Endothelial cell of umbilical vein (primary cell): Measurements from ENCODE around the gene PPM1M. TPM values are rescaled to one million over a fixed set of nuclear protein-coding genes. Genes with fewer than 3 reads are reported as not detected.

Source experiments
- BruUV-seq: library from RNA; stranded (reverse); fragments of 400-500 nt; replicated peaks from 2 replicates; lab custom pipeline; 2021; lab: Mats Ljungman, UMichigan
- CTCF ChIA-PET: fragments of 300-600, 350-600 bp; sonication (Branson Sonifier 250); formaldehyde crosslinking; loops from one replicate; lab custom pipeline; 2021; ENCODE audit warnings: antibody characterized with exemption, inconsistent platforms; lab: Charles Lee
- POLR2A ChIA-PET: fragments of 300-600, 350-600 bp; sonication (Branson Sonifier 250); formaldehyde crosslinking; loops from one replicate; lab custom pipeline; 2021; ENCODE audit warnings: antibody characterized with exemption, inconsistent platforms; lab: Charles Lee
- DNase-seq: peaks from one replicate; pipeline ENCODE4 v3.0.0-alpha.2; 2011; ENCODE audit warnings: low read depth, low spot score
- FAIRE-seq: peaks from 2 replicates; lab custom pipeline; 2011; peaks lifted over from hg19 to GRCh38; lab: Jason Lieb, UNC
- H2AFZ ChIP-seq: 2 replicates; pipeline ENCODE4 v1.6.0; 2012; ENCODE audit warnings: low read depth, low read length, control low read depth, inconsistent platforms
- H3K27ac ChIP-seq: 2 replicates; pipeline ENCODE4 v1.5.1; 2011; ENCODE audit warnings: low read depth, mild to moderate bottlenecking, control low read depth, low read length, moderate library complexity; ENCODE audit not compliant: insufficient read depth
- H3K27me3 ChIP-seq, 2 experiments: 2 replicates each; pipeline versions ENCODE4 v1.6.0 to v1.6.1; 2011; ENCODE audit warnings: low read length in 2 of 2, mixed read lengths in 1 of 2; ENCODE audit not compliant: control insufficient read depth in 2 of 2, insufficient read depth in 2 of 2
- H3K36me3 ChIP-seq, 2 experiments: 2 replicates in 1 of 2; 3 replicates in 1 of 2; pipeline ENCODE4 v1.5.1; 2011; ENCODE audit warnings: low read length in 2 of 2, mild to moderate bottlenecking in 1 of 2, moderate library complexity in 1 of 2; ENCODE audit not compliant: control insufficient read depth in 2 of 2, insufficient read depth in 2 of 2; ENCODE audit errors: extremely low read depth in 1 of 2
- H3K4me1 ChIP-seq: 3 replicates; pipeline ENCODE4 v1.5.1; 2011; ENCODE audit warnings: mild to moderate bottlenecking, low read length; ENCODE audit not compliant: control insufficient read depth, insufficient read depth; ENCODE audit errors: extremely low read depth
- H3K4me2 ChIP-seq: 2 replicates; pipeline ENCODE4 v1.6.1; 2011; ENCODE audit warnings: low read length, control low read depth, mixed read lengths; ENCODE audit not compliant: insufficient read depth
- H3K4me3 ChIP-seq, 3 experiments: fragments of 200-600 bp in 1 of 3; sonication (generic), shearing (Covaris generic) in 1 of 3; replicated peaks in 1 of 3; 2 replicates each; pipeline ENCODE4 v1.5.1; 2011 to 2016; ENCODE audit warnings: control low read depth in 3 of 3, low read length in 3 of 3, mild to moderate bottlenecking in 2 of 3, inconsistent platforms in 1 of 3, low read depth in 1 of 3, moderate library complexity in 1 of 3; ENCODE audit not compliant: insufficient read depth in 1 of 3
- H3K79me2 ChIP-seq: 2 replicates; pipeline ENCODE4 v1.6.0; 2012; ENCODE audit warnings: low read length, inconsistent platforms; ENCODE audit not compliant: control insufficient read depth, insufficient read depth
- H3K9ac ChIP-seq: replicated peaks from 2 replicates; pipeline ENCODE3; 2011; ENCODE audit warnings: low read length, control low read depth; ENCODE audit not compliant: insufficient read depth; ENCODE audit errors: extremely low read depth
- H3K9me1 ChIP-seq: replicated peaks from 3 replicates; pipeline ENCODE4 v1.6.0; 2011; ENCODE audit warnings: mild to moderate bottlenecking, low read length; ENCODE audit not compliant: control insufficient read depth, insufficient read depth; ENCODE audit errors: extremely low read depth
- H3K9me3 ChIP-seq: replicated peaks from 2 replicates; pipeline ENCODE4 v1.5.1; 2012; ENCODE audit warnings: low read length, inconsistent platforms; ENCODE audit not compliant: control insufficient read depth, insufficient read depth
- H4K20me1 ChIP-seq: replicated peaks from 2 replicates; pipeline ENCODE3; 2011; ENCODE audit warnings: mild to moderate bottlenecking, low read length; ENCODE audit not compliant: control insufficient read depth, insufficient read depth; ENCODE audit errors: extremely low read depth
- EZH2 ChIP-seq: IDR thresholded peaks from 2 replicates; pipeline ENCODE4 v1.6.1; 2012; ENCODE audit warnings: borderline replicate concordance, low read depth, mild to moderate bottlenecking, moderate library complexity, low read length, inconsistent platforms; ENCODE audit not compliant: severe bottlenecking
- FOS ChIP-seq: IDR thresholded peaks from 2 replicates; pipeline ENCODE4 v1.6.1; 2011; ENCODE audit warnings: mild to moderate bottlenecking, low read length, moderate library complexity, borderline replicate concordance; ENCODE audit not compliant: insufficient read depth
- GATA2 ChIP-seq: IDR thresholded peaks from 2 replicates; pipeline ENCODE4 v1.7.0; 2011; ENCODE audit warnings: low read depth, mild to moderate bottlenecking, moderate library complexity, mixed read lengths, low read length; ENCODE audit not compliant: insufficient read length, insufficient read depth
- JUN ChIP-seq: IDR thresholded peaks from 2 replicates; pipeline ENCODE4 v1.6.1; 2011; ENCODE audit warnings: borderline replicate concordance, low read depth; ENCODE audit not compliant: insufficient read length, insufficient read depth
- MYC ChIP-seq: IDR thresholded peaks from one replicate; pipeline ENCODE4 v1.6.1; 2011; ENCODE audit warnings: mild to moderate bottlenecking, low read depth, low read length
- POLR2A ChIP-seq: IDR thresholded peaks from 2 replicates; pipeline ENCODE4 v1.6.1; 2012; ENCODE audit warnings: low read depth, mild to moderate bottlenecking, control low read depth, low read length
- POLR2AphosphoS5 ChIP-seq: IDR thresholded peaks from 2 replicates; pipeline ENCODE4 v1.6.1; 2012; ENCODE audit warnings: low read depth, mild to moderate bottlenecking, control low read depth, low read length, moderate library complexity; ENCODE audit not compliant: insufficient read depth
- dilution Hi-C: fragments of 300-500 bp; cut with MboI; formaldehyde crosslinking; loops from one replicate; pipeline ENCODE4 v1.15.0; 2019; ENCODE audit warnings: low sequenced_read_pairs; ENCODE audit not compliant: extremely low pct_ligation_motif_present
- intact Hi-C: fragments of 100-400 bp; cut with micrococcal nuclease; formaldehyde crosslinking; loops from one replicate; pipeline ENCODE4 v1.10.0; 2022
- polyA plus RNA-seq, 4 experiments: library from polyadenylated mRNA; depleted of rRNA in 3 of 4; stranded (reverse) in 3 of 4; unstranded in 1 of 4; fragments of >200 nt; gene quantifications; 2 replicates each; pipeline versions ENCODE4 v1.2.1 to v1.2.3, GENCODE V29; 2011 to 2012; ENCODE audit warnings: missing spikeins in 1 of 4
- total RNA-seq: library from RNA; stranded (reverse); gene quantifications from 2 replicates; pipeline ENCODE4 v1.2.3, GENCODE V29; 2021
- TF ChIP-seq, protein P1 (sequence below), 2 donors: IDR thresholded peaks; 1 replicate in 1 of 2; 2 replicates in 1 of 2; pipeline ENCODE4 v1.5.1; 2011; ENCODE audit warnings: low read length in 2 of 2, mild to moderate bottlenecking in 2 of 2, moderate library complexity in 2 of 2, control low read depth in 1 of 2, inconsistent platforms in 1 of 2, low read depth in 1 of 2; ENCODE audit not compliant: insufficient read depth in 1 of 2; ENCODE audit errors: extremely low read depth in 1 of 2
- TF ChIP-seq, protein P2 (sequence below): IDR thresholded peaks from 2 replicates; pipeline ENCODE4 v1.6.1; 2011; ENCODE audit not compliant: insufficient read depth, insufficient read length

PPM1M gene
- total and polyA plus RNA-seq, 2 donors (not counting 3 experiments of a cell fraction or from before 2014, with no cell fraction given), result 13.7 to 19.4 TPM

DNA sequence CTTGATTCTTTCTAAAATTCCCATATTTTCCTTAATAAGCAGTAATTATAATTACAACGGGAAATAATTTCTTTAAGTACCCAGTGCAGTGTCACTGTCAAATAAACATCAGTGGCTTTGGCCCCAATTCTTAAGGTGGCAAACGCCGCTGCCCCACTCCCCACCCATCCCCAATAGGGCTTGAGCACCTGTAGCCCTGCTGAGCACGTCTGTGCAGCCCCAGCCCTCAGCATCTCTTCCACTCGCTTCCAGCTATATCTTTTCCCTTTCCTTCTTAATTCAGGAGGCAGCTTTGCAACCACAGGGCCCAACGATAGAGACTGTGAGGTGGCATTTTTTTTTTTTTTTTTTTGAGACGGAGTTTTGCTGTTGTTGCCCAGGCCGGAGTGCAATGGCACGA lies 9.0 kb downstream of the PPM1M start:
- Histone ChIP-seq H3K9ac (no peak overlapping the region), H2AFZ (no peak overlapping the region), H3K27ac (no peak overlapping the region), H3K79me2 (peaks cover 29% of the 10 kb centered on the region), H3K4me2 (no peak overlapping the region), H3K27me3 (no peaks in the 10 kb centered on the region), H3K9me3 (no peaks in the 10 kb centered on the region), H3K9me1 (no peaks in the 10 kb centered on the region), H3K4me1 (peaks cover 16% of the 10 kb centered on the region), H3K4me3 (no peak overlapping the region), H4K20me1 (no peaks in the 10 kb centered on the region), H3K36me3 (peaks cover 31 to 49% of the 10 kb centered on the region in 2 experiments)
- dilution Hi-C loops (no loop called here), intact Hi-C loops (no loop called here)
- CTCF ChIA-PET, result interaction anchor here (1.1 to 1.4 kb wide), 3 partner anchors 14 to 35 kb away, joined by 3 to 7 read pairs (median 4); no protein-coding TSS in a partner anchor
- POLR2A ChIA-PET, result interaction anchor here (0.6 to 0.7 kb wide), 2 partner anchors 23 to 466 kb away, joined by 5 to 6 read pairs; no protein-coding TSS in a partner anchor
- TF ChIP-seq POLR2A, result peak; percentile 25
- TF ChIP-seq, protein P1, sequence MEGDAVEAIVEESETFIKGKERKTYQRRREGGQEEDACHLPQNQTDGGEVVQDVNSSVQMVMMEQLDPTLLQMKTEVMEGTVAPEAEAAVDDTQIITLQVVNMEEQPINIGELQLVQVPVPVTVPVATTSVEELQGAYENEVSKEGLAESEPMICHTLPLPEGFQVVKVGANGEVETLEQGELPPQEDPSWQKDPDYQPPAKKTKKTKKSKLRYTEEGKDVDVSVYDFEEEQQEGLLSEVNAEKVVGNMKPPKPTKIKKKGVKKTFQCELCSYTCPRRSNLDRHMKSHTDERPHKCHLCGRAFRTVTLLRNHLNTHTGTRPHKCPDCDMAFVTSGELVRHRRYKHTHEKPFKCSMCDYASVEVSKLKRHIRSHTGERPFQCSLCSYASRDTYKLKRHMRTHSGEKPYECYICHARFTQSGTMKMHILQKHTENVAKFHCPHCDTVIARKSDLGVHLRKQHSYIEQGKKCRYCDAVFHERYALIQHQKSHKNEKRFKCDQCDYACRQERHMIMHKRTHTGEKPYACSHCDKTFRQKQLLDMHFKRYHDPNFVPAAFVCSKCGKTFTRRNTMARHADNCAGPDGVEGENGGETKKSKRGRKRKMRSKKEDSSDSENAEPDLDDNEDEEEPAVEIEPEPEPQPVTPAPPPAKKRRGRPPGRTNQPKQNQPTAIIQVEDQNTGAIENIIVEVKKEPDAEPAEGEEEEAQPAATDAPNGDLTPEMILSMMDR (IDR thresholded peaks at IDR 0.05; ENCODE audit: extremely low read depth in 1 of 2, insufficient read depth in 1 of 2, low read depth in 1 of 2, low read length in 2 of 2), result no peak
- TF ChIP-seq EZH2, result no peak
- no peak for TF ChIP-seq FOS
- no peak for DNase-seq
- no TSS peak for BruUV-seq
- no peak for FAIRE-seq

DNA sequence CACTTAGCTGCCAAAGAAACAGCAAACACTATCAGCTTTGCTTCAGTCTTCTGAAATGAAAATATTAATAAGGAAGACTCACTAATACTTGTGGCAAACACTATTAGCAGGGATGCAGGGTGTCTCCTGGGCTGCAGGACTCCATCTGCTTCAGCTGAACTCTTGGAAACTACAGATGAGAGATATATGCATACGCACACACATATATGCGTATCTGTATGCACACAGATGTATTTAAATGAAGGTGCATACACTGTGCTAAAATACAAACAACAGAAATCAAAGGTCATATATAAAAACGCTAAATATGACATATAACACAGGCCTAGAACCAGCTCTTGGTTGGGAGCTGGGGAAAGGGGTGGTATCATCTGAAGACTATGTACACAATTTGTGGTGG lies 10.6 kb downstream of the PPM1M start:
- Histone ChIP-seq H4K20me1 (no peaks in the 10 kb centered on the region), H3K9me1 (no peaks in the 10 kb centered on the region), H3K27me3 (no peaks in the 10 kb centered on the region), H3K9ac (no peak overlapping the region), H3K4me3 (no peak overlapping the region), H2AFZ (no peak overlapping the region), H3K79me2 (peaks cover 30% of the 10 kb centered on the region), H3K9me3 (no peaks in the 10 kb centered on the region), H3K4me1 (peaks cover 18% of the 10 kb centered on the region), H3K36me3 (peaks cover 33 to 49% of the 10 kb centered on the region in 2 experiments), H3K4me2 (no peak overlapping the region), H3K27ac (no peak overlapping the region)
- POLR2A ChIA-PET, result no interaction called here
- no TSS peak for BruUV-seq
- FAIRE-seq (no peak), DNase-seq (no peak)
- TF ChIP-seq, protein P1 (IDR thresholded peaks at IDR 0.05; ENCODE audit: extremely low read depth in 1 of 2, insufficient read depth in 1 of 2, low read depth in 1 of 2, low read length in 2 of 2), result no peak
- TF ChIP-seq EZH2 (no peak), FOS (no peak), GATA2 (no peak), JUN (no peak), POLR2A (no peak), POLR2AphosphoS5 (no peak), MYC (no peak)
- TF ChIP-seq, protein P2, sequence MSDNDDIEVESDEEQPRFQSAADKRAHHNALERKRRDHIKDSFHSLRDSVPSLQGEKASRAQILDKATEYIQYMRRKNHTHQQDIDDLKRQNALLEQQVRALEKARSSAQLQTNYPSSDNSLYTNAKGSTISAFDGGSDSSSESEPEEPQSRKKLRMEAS, result no peak
- CTCF ChIA-PET, result interaction anchor here (0.9 kb wide), 1 partner anchor 12 kb away, joined by 3 read pairs; no protein-coding TSS in a partner anchor
- dilution Hi-C loops, result no loop called here
- intact Hi-C loops, result no loop called here
